Upper lobe of left lung (tissue), 4 donors: ENCODE data around the gene SH2D3C.

Experiments
- POLR2A ChIP-seq, 4 donors: fragments of 450-650 bp; IDR thresholded peaks; one replicate each; pipeline ENCODE4 v1.5.1; 2016 to 2017; ENCODE audit warnings: antibody characterized with exemption in 4 of 4, mild to moderate bottlenecking in 2 of 4
- POLR2AphosphoS5 ChIP-seq, 2 donors: sonication (generic); formaldehyde crosslinking; IDR thresholded peaks; one replicate each; pipeline ENCODE4 v1.5.1; 2017; ENCODE audit warnings: antibody characterized with exemption in 2 of 2
- TF ChIP-seq, protein P1 (sequence below), 6 experiments: fragments of 450-650 bp in 4 of 6; fragments of 200-600 bp in 2 of 6; sonication (generic) in 2 of 6; IDR thresholded peaks; one replicate each; pipeline ENCODE4 v1.5.1; 2016 to 2019; ENCODE audit warnings: antibody characterized with exemption in 6 of 6

DNA sequence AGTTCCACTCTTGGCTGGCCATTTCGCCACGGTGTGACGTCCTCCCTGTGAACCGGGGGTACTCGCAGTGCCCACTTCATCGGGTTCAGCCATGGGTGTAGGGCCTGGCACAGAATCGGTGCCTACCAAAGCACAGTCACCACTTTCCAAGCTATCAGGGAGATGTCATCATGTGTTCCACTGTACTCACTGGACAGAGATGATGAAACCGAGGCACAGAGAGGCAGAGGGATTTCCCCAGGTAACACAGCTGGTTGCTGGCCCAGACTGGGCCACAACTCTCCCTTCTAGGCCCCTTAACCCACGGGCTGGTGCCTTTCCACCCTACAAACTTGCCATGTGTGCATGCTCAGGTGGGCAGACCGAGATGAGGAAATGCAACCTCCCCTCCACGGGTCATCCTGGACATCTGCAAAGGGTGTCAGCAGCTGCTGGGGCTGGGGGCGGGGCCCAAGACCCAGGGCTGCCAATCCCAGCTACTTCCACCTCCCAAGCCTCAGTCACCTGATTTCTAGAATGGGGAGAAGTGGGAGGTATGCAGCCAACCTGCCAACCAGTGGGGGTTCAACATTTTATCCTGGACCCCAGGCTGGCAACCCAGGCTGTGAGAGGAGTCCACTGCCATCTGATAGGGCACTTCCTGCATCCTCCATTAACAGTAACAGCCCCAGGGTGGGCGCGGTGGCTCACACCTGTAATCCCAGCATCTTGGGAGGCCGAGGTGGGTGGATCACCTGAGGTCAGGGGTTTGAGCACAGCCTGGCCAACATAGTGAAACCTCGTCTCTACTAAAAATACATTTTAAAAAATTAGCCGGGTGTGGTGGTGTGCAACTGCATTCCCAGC lies 893 bp upstream of the SH2D3C start:
- TF ChIP-seq, protein P1, sequence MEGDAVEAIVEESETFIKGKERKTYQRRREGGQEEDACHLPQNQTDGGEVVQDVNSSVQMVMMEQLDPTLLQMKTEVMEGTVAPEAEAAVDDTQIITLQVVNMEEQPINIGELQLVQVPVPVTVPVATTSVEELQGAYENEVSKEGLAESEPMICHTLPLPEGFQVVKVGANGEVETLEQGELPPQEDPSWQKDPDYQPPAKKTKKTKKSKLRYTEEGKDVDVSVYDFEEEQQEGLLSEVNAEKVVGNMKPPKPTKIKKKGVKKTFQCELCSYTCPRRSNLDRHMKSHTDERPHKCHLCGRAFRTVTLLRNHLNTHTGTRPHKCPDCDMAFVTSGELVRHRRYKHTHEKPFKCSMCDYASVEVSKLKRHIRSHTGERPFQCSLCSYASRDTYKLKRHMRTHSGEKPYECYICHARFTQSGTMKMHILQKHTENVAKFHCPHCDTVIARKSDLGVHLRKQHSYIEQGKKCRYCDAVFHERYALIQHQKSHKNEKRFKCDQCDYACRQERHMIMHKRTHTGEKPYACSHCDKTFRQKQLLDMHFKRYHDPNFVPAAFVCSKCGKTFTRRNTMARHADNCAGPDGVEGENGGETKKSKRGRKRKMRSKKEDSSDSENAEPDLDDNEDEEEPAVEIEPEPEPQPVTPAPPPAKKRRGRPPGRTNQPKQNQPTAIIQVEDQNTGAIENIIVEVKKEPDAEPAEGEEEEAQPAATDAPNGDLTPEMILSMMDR (IDR thresholded peaks at IDR 0.05) = no peak
- TF ChIP-seq POLR2A (IDR thresholded peaks at IDR 0.05) = no peak
- no peak for TF ChIP-seq POLR2AphosphoS5 (IDR thresholded peaks at IDR 0.05)
